GM12864 (cell line): ENCODE data around the gene PPP2R2B.
"Not testable (repeated sequence)": the region's sequence is repeated elsewhere in the genome, so short reads cannot be mapped to it uniquely, and the experiment has no call there.

Source experiments
- DNase-seq: peaks from one replicate; pipeline ENCODE4 v3.0.0-alpha.2; 2011; ENCODE audit warnings: low read depth
- H3K4me3 ChIP-seq: 2 replicates; pipeline ENCODE4 v1.5.1; 2011; ENCODE audit warnings: mild to moderate bottlenecking, low read depth, low read length, control low read depth
- CTCF ChIP-seq: IDR thresholded peaks from 2 replicates; pipeline ENCODE4 v1.5.1; 2011; ENCODE audit warnings: low read depth, mild to moderate bottlenecking, moderate library complexity, low read length, control low read depth, inconsistent platforms; ENCODE audit errors: missing control alignments

The PPP2R2B gene

GRCh38 chr5:146562461-146562860 is 316.1 kb downstream of the PPP2R2B start:
- H3K4me3 ChIP-seq, result no peak overlapping the region
- no peak for DNase-seq

GRCh38 chr5:146561711-146562110 is 316.8 kb downstream of the PPP2R2B start:
- no peak for DNase-seq
- no peak for TF ChIP-seq CTCF

More at GRCh38 chr5:146562461-146562860, 316.1 kb downstream of the PPP2R2B start:
- TF ChIP-seq CTCF, result no peak

GRCh38 chr5:146560205-146560812 is 318.2 kb downstream of the PPP2R2B start:
- DNase-seq, result no peak
- TF ChIP-seq CTCF, result no peak
- no peak overlapping the region for H3K4me3 ChIP-seq

More at GRCh38 chr5:146561711-146562110, 316.8 kb downstream of the PPP2R2B start:
- H3K4me3 ChIP-seq, result no peak overlapping the region

- TF ChIP-seq CTCF, result peak; percentile 14
- DNase-seq, H3K4me3 ChIP-seq: not testable (repeated sequence)
These were observed 321.7 kb downstream of the PPP2R2B start for GRCh38 chr5:146556884-146557283.

GRCh38 chr5:146553446-146553845 is 325.1 kb downstream of the PPP2R2B start:
- TF ChIP-seq CTCF, result no peak
- no peak for DNase-seq
- H3K4me3 ChIP-seq, result no peak overlapping the region

- H3K4me3 ChIP-seq, result no peak overlapping the region
- no peak for DNase-seq
- no peak for TF ChIP-seq CTCF
These were observed 328.9 kb downstream of the PPP2R2B start for GRCh38 chr5:146549615-146550014.
